HEK293 (cell line): ENCODE data around the gene PILRB.

Experiments
- CTCF ChIA-PET: fragments of 350-600 bp; formaldehyde crosslinking; extraction: SDS; loops from one replicate; lab custom pipeline; 2021; ENCODE audit warnings: antibody characterized with exemption; lab: Yijun Ruan, JAX
- POLR2A ChIA-PET: fragments of 300-600 bp; formaldehyde crosslinking; extraction: SDS; loops from one replicate; lab custom pipeline; 2020; ENCODE audit warnings: antibody characterized with exemption, inconsistent platforms; lab: Yijun Ruan, JAX
- H3K27ac ChIP-seq: fragments of 200-500 bp; sonication (Bioruptor generic); 2 replicates; pipeline ENCODE4 v1.5.1; 2014; ENCODE audit warnings: low read depth, low read length, control low read depth, inconsistent platforms; ENCODE audit errors: extremely low read depth
- H3K36me3 ChIP-seq, 2 experiments: fragments of 200-500 bp in 1 of 2; sonication (Bioruptor generic) in 1 of 2; 1 replicate in 1 of 2; 2 replicates in 1 of 2; pipeline ENCODE4 v1.5.1; 2014 to 2017; ENCODE audit warnings: inconsistent platforms in 2 of 2, low read length in 2 of 2; ENCODE audit not compliant: control insufficient read depth in 2 of 2, insufficient read depth in 1 of 2
- H3K4me1 ChIP-seq: fragments of 200-500 bp; sonication (Bioruptor generic); 2 replicates; pipeline ENCODE4 v1.5.1; 2014; ENCODE audit warnings: mild to moderate bottlenecking, low read length, inconsistent platforms; ENCODE audit not compliant: control insufficient read depth, insufficient read depth
- H3K4me3 ChIP-seq: 2 replicates; pipeline ENCODE4 v1.5.1; 2011; ENCODE audit warnings: low read depth, mild to moderate bottlenecking, control low read depth, low read length, moderate library complexity
- H3K9me3 ChIP-seq: fragments of 200-500 bp; sonication (Bioruptor generic); 2 replicates; pipeline ENCODE4 v1.5.1; 2014; ENCODE audit warnings: low read depth, low read length, inconsistent platforms; ENCODE audit not compliant: control insufficient read depth, insufficient read depth
- EGR2 ChIP-seq: fragments of 450-650 bp; formaldehyde crosslinking; IDR thresholded peaks from 2 replicates; pipeline ENCODE4 v1.5.1; 2016; ENCODE audit warnings: low read depth, missing biosample characterization, missing genetic modification characterization
- KLF16 ChIP-seq: fragments of 450-650 bp; formaldehyde crosslinking; IDR thresholded peaks from 2 replicates; pipeline ENCODE4 v1.5.1; 2017; ENCODE audit warnings: missing biosample characterization, missing genetic modification characterization
- KLF17 ChIP-seq: fragments of 450-650 bp; formaldehyde crosslinking; IDR thresholded peaks from 2 replicates; pipeline ENCODE4 v1.5.1; 2016; ENCODE audit warnings: missing biosample characterization, missing genetic modification characterization
- PATZ1 ChIP-seq: fragments of 450-650 bp; formaldehyde crosslinking; IDR thresholded peaks from 2 replicates; pipeline ENCODE4 v1.5.1; 2016; ENCODE audit warnings: missing biosample characterization, missing genetic modification characterization
- PRDM10 ChIP-seq: fragments of 450-650 bp; formaldehyde crosslinking; IDR thresholded peaks from 2 replicates; pipeline ENCODE4 v1.5.1; 2016; ENCODE audit warnings: missing biosample characterization, missing genetic modification characterization
- ZBTB20 ChIP-seq: fragments of 450-650 bp; formaldehyde crosslinking; IDR thresholded peaks from 2 replicates; pipeline ENCODE4 v1.5.1; 2016; ENCODE audit warnings: missing biosample characterization, missing genetic modification characterization
- ZFHX2 ChIP-seq: fragments of 450-650 bp; formaldehyde crosslinking; conservative IDR thresholded peaks from 2 replicates; pipeline ENCODE4 v1.5.1; 2016; ENCODE audit warnings: missing biosample characterization, missing genetic modification characterization
- ZNF10 ChIP-seq: fragments of 450-650 bp; formaldehyde crosslinking; IDR thresholded peaks from 2 replicates; pipeline ENCODE4 v1.5.1; 2017; ENCODE audit warnings: missing biosample characterization, missing genetic modification characterization
- ZNF19 ChIP-seq: fragments of 450-650 bp; formaldehyde crosslinking; IDR thresholded peaks from 2 replicates; pipeline ENCODE4; 2016; ENCODE audit warnings: missing biosample characterization, missing genetic modification characterization, low read depth
- ZNF335 ChIP-seq: fragments of 450-650 bp; formaldehyde crosslinking; conservative IDR thresholded peaks from 2 replicates; pipeline ENCODE4 v1.5.1; 2016; ENCODE audit warnings: missing biosample characterization, missing genetic modification characterization
- ZNF398 ChIP-seq: fragments of 450-650 bp; formaldehyde crosslinking; IDR thresholded peaks from 2 replicates; pipeline ENCODE4 v1.5.1; 2017; ENCODE audit warnings: missing biosample characterization, missing genetic modification characterization
- ZNF449 ChIP-seq: fragments of 450-650 bp; formaldehyde crosslinking; IDR thresholded peaks from 2 replicates; pipeline ENCODE4 v1.5.1; 2017; ENCODE audit warnings: missing biosample characterization, mild to moderate bottlenecking, missing genetic modification characterization, moderate library complexity
- ZNF514 ChIP-seq: fragments of 450-650 bp; formaldehyde crosslinking; IDR thresholded peaks from 2 replicates; pipeline ENCODE4 v1.5.1; 2016; ENCODE audit warnings: missing biosample characterization, missing genetic modification characterization
- ZNF518A ChIP-seq: fragments of 450-650 bp; formaldehyde crosslinking; conservative IDR thresholded peaks from 2 replicates; pipeline ENCODE4 v1.5.1; 2016; ENCODE audit warnings: low read depth, missing biosample characterization, missing genetic modification characterization
- ZNF629 ChIP-seq: fragments of 450-650 bp; formaldehyde crosslinking; IDR thresholded peaks from 2 replicates; pipeline ENCODE4 v1.5.1; 2017; ENCODE audit warnings: missing biosample characterization, missing genetic modification characterization

The PILRB gene

GRCh38 chr7:100372256-100372655 lies 14.3 kb downstream of the PILRB start:
- CTCF ChIA-PET: interaction anchor here (0.6 to 1.1 kb wide), 2 partner anchors 35 to 57 kb away, joined by 3 to 4 read pairs; partner anchors contain the start of gene MEPCE
- H3K9me3 ChIP-seq: no peaks in the 10 kb centered on the region
- POLR2A ChIA-PET: no interaction called here
- H3K4me3 ChIP-seq: no peak overlapping the region
- H3K27ac ChIP-seq: 0 out of 2 replicates have a peak overlapping the region, but pooled peaks have one; percentile 22
- H3K4me1 ChIP-seq: no peaks in the 10 kb centered on the region
- TF ChIP-seq ZNF335 (tag by site-specific recombination) (0 out of 2 replicates have a peak, but pooled peaks have one; percentile 58), ZNF449 (tag by site-specific recombination) (no peak), ZNF514 (tag by site-specific recombination) (no peak), KLF17 (tag by site-specific recombination) (no peak), ZNF19 (no peak), EGR2 (tag by site-specific recombination) (peak; percentile 85), PRDM10 (peak; percentile 53), PATZ1 (tag by site-specific recombination) (0 out of 2 replicates have a peak, but pooled peaks have one; percentile 41), ZNF518A (tag by site-specific recombination) (0 out of 2 replicates have a peak, but pooled peaks have one; percentile 13), ZNF10 (tag by site-specific recombination) (peak; percentile 93), ZNF398 (tag by site-specific recombination) (peak; percentile 64), ZFHX2 (peak; percentile 92), ZBTB20 (peak; percentile 56), KLF16 (tag by site-specific recombination) (no peak), ZNF629 (0 out of 2 replicates have a peak, but pooled peaks have one; percentile 10)
- peaks cover 0 to 7% of the 10 kb centered on the region in 2 experiments; a peak in 2 of 3 replicates for H3K36me3 ChIP-seq
